ENCODE results near the gene CCBE1.
A peak's percentile ranks its signal among the peaks of the same experiment; 100 is the strongest.
"Not testable (repeated sequence)": the region's sequence is repeated elsewhere in the genome, so short reads cannot be mapped to it uniquely, and the experiment has no call there.

The CCBE1 gene

DNA sequence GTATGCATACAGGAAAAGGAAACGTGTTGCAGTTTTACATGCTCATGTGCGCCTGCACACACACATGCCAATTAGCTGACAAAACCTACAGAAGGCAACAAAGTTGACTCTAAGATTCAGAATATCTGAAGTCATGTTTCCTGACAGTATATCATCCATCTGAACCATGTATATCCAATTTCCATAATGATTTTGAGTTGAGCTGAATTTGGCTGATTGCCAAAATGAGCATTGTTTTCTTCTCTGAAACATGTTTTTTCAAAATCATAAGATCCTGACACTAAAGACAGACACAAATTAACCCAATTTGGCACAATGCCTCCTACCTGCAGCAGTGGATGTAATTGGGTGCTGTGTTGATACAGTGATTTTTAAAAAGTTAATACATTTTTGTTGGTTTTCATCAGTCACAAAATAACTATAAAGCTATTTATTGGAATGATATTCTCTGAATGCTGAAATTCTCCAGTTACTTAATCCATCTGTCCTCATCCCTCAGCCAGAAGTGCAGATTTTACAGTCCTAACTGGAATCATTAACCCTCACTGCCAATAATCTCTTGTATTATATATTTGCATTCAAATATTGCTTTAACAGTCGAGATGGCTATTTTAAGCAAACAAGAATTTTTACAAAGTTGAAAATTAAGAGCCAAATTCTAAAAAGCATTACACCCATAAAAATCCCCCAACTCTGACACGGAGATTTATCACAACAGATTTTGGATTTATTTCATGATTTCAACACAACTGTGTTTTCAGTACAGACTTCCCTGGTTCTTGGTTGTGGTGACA lies 176.5 kb downstream of the CCBE1 start:
- no peak for DNase-seq

DNA sequence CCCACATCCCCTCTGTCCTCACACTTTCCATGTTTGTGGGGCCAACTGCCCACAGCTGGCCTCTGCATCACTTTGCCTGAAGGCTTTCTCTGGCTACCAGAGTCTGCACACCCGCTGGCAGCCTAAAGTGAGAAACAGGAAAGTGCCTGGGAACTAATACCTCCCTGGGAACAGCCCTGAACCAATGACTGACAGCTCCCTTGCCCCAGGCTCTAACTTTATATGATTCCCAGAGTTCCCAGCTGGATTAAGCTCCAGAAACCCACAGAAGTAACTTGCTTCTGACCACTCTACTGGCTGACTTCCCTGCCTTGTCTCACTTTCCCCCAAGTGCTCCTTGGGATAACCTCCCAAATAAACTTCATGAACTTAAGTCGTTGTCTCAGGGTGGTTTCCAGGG lies 178.5 kb downstream of the CCBE1 start:
- no peak for DNase-seq

DNA sequence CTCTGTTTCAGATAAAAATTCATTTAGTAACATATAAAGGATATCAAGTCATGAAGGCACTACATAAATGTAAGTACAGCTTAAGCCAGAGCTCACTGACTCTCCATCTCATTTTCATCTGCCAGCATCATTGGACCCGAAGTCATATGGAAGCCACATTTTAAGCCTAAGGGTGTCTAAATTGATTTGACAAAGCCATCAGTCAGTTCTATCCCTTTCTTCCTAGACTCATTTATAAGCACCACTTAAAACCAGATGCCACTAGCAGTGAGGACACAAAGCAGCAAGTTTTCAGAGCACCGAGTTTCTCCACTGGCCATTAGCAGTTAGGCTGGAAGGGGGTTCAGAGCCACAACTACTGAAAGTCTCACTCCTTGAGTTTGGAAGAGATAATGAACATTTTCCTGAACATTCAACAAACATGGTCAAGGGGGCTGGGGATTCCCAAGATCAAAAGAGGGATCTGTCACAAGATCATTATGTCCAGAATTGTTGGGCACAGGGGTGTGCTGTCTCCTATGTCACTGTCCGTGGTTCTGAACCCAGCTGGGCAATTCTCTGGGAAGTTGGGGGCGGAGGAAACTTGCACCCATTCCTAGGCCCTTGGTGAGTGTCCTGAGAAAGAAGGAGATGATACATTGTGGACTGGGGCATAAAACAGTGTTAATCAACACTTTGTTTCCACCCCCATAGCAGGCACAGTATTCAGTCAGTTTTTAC lies 179.6 kb downstream of the CCBE1 start:
- DNase-seq: peak; percentile 29

DNA sequence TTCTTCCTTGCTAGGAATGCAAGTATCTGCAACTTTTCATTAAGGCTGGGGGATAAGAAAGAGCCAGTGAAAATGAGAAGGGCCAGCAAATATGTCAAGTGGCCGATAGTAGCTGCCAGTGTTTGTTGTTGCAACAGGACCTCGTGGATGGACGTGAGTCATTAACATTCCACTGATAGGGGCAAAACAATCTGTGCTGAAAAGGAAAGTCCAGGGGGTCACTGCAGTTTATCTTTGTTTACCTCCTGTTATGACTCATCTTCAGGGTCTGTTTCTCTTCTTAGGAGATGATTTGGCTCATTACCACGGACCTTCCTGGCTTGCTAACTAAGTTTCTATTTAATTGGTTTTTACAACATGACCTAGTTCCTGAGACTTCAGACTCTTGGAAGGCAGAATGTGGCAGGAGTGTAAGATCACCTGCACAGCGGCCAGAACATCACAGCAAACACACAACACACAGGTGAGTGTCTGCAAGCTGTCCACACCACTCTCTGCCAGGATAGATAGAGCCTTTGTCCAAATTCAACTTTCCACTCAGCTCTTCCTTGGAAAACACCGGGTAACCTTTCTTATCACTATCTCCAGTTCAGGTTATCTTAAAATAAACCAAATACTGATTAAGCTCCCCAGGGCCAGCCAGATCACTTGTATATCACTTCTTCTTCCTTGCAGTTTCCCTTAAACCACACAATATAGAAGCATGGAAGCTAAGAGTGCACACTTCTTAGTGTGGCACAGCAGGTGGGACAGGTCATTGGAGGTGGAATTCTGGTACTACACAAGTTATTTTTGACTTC lies 180.7 kb downstream of the CCBE1 start:
- peak; percentile 67 for DNase-seq

DNA sequence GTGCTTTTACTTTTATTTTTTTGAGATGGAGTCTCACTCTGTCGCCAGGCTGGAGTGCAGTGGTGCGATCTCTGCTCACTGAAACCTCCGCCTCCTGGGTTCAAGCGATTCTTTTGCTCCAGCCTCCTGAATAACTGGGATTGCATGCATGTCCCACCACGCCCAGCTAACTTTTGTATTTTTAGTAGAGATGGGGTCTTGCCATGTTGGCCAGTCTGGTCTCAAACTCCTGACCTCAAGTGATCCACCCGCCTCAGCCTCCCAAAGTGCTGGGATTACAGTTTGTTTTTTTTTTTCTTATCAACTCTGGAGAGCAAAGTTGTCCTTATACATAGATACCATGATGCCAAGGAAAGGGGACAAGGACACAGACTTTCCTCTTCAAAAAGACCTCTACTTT lies 181.3 kb downstream of the CCBE1 start:
- DNase-seq: not testable (repeated sequence)

DNA sequence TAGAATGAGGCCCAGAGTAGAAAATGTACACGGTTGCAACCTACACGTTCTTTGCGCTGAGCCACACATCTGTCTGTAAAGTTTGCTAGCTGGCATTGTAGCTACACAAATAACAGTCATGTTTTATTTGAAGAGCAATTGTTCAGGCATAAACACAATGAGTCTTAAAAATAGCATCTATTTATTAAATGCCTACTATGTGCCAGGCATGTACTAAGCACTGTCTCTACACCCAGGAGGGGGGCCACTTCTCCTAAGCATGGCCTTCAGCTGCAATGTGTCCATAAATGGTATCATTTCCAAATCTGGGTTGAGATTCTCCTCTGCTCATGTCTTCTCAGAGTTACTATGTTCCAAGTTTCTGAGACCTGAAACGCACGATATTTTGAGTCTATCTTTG lies 182.1 kb downstream of the CCBE1 start:
- no peak for DNase-seq

DNA sequence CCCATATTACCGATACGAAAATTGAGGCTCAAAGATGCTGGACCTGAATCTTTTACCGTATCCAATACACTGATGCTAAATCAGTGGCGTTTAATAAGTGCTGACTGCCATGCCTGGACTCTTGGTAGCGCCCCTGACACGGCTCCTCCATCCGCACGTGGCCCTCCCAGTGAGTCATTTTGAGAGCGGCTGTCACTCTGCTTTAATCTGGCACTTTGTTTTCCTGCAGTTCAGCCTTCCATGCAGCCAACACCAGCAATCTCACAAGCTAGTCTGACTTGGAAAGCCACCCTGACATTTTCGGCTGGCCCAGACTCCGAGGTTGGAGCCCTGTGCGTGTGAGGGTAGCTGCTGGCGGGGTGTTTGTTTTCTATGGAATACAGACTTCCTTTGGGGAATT lies 183.0 kb downstream of the CCBE1 start:
- DNase-seq: peak; percentile 87

DNA sequence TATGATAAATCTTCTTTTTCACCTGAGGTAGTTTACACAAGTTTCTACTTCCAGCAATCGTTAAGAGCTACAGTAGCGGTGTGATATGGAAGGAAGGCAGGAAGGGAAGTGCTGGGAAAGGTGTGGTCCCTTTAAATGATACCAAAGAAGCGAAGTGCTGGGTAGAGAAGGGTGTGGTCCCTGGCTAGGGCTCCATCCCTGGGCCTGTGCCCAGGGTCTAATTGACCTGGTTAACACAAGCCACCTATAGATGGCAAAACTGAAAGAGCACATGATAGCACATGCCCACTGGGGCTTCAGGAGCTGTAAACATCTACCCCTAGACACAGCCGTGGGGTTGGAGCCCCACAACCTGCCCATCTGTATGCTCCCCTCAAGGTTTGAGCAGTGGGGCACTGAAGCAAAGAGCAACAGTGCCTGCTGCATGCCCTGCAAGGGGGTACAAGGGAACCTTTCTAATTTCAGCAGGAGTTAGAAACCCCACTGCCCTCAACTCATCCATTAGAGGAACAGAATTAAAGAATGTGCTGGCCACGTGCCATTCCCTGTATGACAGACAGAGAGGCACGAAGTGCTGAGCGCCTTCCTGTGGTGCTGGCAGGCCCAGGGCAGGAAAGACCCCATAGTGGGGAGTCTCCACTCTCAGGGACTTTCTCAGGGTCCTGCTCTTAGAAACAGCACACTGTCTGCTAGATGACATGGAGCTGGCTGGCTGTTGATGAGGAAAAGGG lies 185.0 kb downstream of the CCBE1 start:
- DNase-seq: peak; percentile 31

DNA sequence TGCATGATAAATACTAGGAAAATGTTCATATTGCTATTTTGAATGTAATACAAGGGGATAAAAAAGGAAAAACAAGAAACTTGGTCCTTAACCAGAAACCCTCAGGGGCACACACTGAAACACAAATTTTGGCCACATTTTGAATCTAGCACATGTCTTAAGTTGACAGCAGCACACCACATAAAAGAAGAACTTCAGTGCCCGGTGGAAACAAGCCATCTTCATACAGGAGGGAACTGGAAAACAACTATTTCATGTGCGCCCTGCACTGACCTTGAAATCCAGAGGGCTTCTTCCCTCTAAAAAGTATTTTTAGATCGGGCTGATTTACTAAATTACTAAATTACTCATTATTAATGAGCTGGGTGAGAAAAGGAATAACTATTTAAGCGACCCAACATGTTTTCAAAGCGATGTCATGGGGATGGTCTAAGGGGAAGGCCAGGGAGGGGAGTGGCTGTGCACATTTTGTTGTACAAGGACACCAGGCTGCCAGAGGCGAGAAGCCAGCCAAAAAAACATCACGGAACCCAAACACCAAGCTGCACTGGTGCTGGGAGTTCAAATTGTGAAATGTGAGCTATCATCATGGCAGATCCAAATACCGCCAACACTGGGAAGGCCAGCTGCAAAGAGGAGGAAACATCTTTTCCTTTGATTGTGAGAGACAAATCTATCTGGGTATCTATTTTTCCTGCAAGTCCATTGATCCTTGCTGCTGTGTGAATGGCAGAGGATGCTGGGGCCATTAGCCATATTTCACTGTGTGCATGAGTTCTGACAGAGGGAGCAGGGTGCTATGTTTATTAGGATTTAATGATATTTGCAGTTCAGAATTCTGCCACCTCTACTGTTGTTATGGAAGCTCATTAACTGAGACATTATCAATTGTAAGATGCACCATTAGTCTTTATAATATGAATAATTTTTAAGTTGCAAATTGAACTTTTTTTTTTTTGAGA lies 187.5 kb downstream of the CCBE1 start:
- peak; percentile 42 for DNase-seq

DNA sequence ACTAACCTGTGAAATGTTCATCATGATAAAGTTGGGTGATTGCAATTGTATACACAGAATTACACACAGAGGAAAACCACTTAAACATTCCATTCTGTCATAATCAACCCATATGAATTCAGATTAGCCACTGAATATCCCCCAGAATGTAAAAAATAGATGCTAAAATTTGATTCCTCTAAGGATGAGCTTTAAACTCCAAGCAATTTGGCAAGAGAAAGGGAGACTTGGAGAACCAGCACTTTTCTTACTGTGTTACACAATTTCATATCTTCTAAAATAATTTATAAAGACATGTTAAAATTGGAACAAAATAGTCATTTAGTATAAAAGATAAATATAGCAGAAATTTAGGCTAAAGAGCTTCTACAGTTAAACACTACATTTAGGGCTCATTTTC lies 191.9 kb downstream of the CCBE1 start:
- DNase-seq: peak; percentile 68

DNA sequence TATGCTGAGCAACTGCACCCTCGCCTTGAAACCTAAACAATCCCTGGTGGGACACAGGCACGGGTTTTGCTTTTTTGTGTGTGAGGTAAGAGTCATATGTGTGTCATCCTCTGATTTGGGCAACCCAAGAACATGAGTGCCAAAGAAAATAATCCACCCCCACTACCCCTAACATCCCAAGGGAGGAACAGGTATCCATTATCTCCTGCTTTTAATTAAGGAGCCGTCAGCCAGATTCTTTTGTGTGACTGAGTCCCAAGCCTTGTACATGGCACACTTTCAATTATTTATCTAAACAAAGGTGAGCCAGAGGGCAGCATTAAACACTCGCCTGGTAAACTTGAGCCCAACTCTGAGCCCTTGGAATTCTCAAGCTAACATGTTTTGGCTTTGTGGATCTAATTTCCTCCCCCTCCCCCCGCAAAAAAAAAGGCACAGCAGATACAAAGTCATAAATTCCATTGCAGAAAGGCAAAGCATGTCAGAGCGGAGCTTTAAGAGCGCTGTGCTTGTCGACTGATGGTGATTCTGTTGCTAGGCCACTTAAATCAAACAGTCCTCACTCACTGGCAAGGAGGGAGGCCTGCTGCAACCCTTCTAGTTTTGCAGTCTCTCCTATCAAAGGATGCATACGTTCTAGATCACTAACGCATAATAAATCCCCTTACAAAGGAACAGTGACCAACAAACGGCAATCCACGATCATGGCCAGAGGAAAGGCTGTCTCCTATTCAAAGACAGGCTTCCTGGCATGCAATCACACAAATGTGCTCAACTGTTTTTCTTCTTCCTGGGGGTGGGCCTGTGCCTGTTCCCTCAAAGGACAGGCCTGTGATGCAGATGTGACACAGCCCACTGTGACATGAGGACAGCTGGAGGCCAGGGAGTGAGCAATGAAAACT lies 194.7 kb downstream of the CCBE1 start:
- peak; percentile 96 for DNase-seq

DNA sequence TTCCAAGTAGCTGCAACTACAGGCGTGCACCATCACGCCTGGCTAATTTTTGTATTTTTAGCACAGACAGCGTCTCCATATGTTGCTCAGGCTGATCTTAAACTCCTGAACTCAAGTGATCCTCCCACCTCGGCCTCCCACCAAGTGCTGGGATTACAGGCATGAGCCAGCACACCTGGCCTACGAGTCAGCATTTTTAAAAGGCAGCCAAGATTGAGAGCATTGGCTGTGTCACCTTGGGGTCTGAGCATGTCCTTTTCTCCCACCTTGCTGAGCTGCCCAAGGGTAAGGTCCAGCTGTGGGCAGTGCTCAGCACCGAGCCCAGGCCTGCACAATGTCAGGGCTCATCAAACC lies 195.3 kb downstream of the CCBE1 start:
- DNase-seq: peak; percentile 62

DNA sequence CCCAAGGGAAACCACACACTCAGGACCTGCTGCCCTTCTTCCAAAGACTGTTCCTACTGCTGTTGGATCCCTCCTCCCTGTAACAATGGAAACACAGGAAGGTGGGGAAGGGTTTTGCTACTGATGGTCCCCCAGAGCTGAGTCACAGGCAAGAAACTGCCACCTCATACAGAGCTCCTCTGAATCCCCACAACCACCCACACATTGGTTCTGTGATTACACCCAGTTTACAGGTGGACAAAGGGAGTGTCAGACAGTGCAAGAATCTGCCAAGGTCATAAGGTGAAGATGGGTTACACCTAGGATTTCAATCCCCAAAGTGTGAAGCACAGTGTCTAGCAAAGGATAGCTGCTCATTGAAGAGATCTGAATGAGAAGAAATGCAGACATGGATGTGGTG lies 196.5 kb downstream of the CCBE1 start:
- no peak for DNase-seq

DNA sequence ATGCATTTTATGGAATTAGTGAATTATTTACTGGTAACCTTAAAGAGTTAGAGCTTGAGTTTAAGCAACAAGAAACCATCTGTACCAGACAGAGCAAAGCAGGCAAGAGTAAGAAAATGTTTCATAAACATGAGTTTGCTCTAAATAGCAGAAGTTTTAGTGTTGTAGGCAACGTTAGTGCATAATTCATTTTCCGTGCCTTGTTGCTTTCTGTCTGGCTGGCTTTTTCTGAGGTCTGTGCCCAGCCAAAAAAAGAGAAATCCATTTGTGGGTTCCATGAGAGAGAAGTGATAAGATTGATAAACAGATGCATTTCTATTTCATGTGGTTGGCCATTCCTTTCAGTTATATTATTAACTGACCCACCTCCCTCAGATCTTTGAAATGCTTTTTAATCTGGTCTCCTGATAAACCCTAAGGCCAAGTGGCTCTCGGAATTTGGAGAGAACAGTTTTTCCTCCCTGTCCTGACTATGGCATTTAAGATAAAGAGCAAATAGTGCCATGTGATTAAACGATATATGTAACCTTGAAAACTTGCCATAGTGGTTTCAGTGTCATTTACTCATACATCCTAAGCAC lies 198.6 kb downstream of the CCBE1 start:
- no peak for DNase-seq

DNA sequence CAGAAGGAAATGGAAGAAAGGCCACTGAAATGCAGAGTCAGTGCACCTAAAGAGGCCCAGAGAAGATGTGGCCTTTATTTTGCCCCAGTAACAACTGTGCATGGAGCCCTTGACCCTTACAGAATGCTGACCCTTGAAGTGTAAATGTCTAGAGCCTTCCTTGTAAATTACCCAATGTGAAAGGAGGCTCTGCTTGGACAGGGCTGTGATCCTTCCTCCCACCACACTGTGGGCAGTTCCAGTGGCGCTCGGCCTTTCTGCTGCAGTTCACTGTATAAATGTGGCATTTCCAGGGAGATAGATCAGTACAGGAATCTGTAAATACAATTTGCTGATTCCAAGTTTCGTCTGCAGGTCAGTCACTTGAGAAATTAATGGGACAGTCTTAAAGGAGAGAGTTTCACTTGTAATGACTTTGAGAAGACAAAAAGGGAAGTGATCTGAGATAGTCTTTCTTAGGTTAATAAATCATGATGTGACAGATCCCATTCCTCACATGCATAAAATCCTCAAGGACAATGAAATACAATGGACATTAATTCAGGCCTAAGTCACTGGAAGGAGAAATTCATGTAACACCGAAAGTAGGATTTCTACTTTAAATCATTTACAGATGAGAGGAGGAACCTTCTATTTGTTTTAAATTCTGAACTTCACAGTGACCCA lies 204.3 kb downstream of the CCBE1 start:
- no peak for DNase-seq

DNA sequence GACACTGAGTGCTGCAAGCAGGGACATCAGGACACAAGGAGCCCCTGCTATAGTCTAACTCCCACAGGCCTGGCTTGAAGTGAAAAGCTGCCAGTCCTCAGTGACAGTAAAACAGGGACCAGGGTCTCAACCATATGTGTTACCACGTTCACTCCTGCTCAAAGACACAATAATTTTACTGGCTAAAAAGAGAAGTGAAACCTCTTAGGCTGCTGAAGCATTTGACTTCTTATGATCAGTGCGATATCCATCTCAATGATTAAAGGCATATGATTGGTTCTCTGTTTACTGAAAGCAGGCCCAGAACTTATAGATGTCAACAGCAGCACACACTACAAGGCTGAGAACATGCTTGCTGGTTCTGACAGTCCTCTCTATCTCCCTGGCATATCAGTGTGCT lies 208.3 kb downstream of the CCBE1 start:
- no peak for DNase-seq

DNA sequence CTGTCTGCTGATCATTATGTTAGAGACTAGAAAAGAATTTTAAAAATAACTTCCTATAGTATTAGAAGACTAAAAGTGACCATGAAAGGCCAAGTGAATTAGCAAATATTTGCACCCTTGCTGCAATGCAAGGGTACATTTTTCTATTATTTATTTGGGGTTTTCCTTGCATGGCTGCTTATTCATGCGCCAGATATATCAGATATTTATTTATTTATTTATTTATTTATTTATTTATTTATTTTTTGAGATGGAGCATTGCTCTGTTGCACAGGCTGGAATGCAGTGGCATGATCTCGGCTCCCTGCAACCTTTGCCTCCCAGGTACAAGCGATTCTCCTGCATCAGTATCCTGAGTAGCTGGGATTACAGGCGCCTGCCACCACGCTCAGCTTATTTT lies 211.8 kb downstream of the CCBE1 start:
- no peak for DNase-seq

DNA sequence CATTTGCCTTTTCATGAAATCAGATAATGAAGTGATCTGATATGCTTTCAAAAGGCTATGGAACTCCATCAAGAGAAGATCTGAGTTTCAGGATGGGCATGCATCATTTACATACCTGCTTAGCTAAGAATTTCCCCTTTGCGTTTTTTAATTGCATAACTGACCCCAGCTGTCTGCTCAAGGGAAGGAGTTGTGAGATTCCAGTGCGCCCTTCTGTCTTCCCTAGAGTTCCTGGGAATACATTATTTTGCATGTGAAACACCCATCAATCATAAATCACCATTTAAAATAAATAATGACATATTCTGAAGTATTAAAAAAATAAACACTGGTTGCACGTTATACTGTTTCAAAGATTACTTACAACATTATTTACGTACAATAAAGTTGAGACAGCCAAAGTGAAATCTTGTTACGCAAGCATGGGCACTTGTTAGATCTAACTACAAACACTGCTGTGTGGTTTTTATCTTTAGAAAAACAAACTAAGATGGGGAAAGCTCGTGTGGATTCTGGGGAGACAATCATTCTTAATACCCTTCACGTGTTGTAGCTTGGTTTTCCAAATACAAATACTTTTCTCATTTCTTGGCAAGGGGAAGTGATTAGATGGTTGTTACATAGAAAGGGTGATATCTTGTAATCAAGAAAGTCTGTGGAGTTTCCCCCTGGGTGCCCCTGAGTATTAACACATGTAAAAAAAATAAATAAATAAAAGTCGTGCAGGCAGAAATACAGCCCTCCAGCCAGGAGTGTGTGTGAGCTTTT lies 212.5 kb downstream of the CCBE1 start:
- peak; percentile 71 for DNase-seq

DNA sequence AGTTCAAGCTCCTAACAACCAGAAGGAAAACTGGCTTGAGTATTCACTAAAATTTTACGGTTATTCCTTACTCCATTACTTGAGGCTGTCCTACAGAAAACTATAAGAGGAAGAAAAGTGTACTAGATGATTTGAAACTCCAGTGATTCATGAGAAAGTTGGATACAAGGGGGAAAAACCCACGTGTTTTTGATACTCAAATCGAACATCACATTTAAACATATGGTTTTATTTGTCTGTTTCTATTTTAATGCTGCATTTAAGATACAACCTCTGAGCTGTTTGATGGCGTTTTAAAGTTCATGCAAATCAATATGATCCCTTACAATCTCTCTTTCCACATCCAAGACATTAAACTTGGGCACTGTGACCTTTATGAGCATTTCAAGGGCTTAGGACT lies 213.1 kb downstream of the CCBE1 start:
- DNase-seq: no peak
